ENCODE results near the gene AMZ2.
"Not testable (repeated sequence)": the region's sequence is repeated elsewhere in the genome, so short reads cannot be mapped to it uniquely, and the experiment has no call there.

AMZ2 gene

GRCh38 chr17:68247445-68248198, at the start of gene AMZ2:
Gene AMZ2, plus strand, starts transcription at chr17:68248043. Its CDS starts 2,145 bp downstream, at chr17:68250188.
- Histone ChIP-seq H3K27me3 (replicated peaks) (no peaks in the 10 kb centered on the region), H3K36me3 (replicated peaks) (no peaks in the 10 kb centered on the region), H3K4me3 (ENCODE audit: low read depth, low read length) (peak within 1 kb of the TSS; percentile 84), H3K27ac (peak within 1 kb of the TSS; percentile 84)
- in situ Hi-C loops (cut with HindIII; ENCODE audit: low pct_ligation_motif_present, low sequenced_read_pairs): no loop called here
- peak; percentile 77 for DNase-seq
- TF ChIP-seq CTCF (IDR thresholded peaks at IDR 0.05; ENCODE audit: low read depth, low read length, missing control alignments): no peak

GRCh38 chr17:68198931-68199836, 48.7 kb upstream of the AMZ2 start:
- H3K27ac ChIP-seq: no peak overlapping the region
- DNase-seq: no peak
- no peak overlapping the region for H3K4me3 ChIP-seq (ENCODE audit: low read depth, low read length)
- no peaks in the 10 kb centered on the region for H3K36me3 ChIP-seq (replicated peaks)
- TF ChIP-seq CTCF (IDR thresholded peaks at IDR 0.05; ENCODE audit: low read depth, low read length, missing control alignments): no peak
- H3K27me3 ChIP-seq (replicated peaks): peaks cover 46% of the 10 kb centered on the region
- in situ Hi-C loops (cut with HindIII; ENCODE audit: low pct_ligation_motif_present, low sequenced_read_pairs): no loop called here

- DNase-seq: no peak
- Histone ChIP-seq H3K4me3 (ENCODE audit: low read depth, low read length) (no peak overlapping the region), H3K27ac (no peak overlapping the region), H3K36me3 (replicated peaks) (no peaks in the 10 kb centered on the region), H3K27me3 (replicated peaks) (peaks cover 44% of the 10 kb centered on the region)
- TF ChIP-seq CTCF (IDR thresholded peaks at IDR 0.05; ENCODE audit: low read depth, low read length, missing control alignments): no peak
- in situ Hi-C loops (cut with HindIII; ENCODE audit: low pct_ligation_motif_present, low sequenced_read_pairs): no loop called here
Observed at GRCh38 chr17:68199837-68200688, 47.8 kb upstream of the AMZ2 start.

- TF ChIP-seq CTCF (IDR thresholded peaks at IDR 0.05; ENCODE audit: low read depth, low read length, missing control alignments): peak; percentile 89
- Histone ChIP-seq H3K27ac (no peak overlapping the region), H3K4me3 (ENCODE audit: low read depth, low read length) (peak overlapping the region; percentile 26), H3K36me3 (replicated peaks) (no peaks in the 10 kb centered on the region), H3K27me3 (replicated peaks) (peaks cover 41% of the 10 kb centered on the region)
- DNase-seq: peak; percentile 54
- in situ Hi-C loops (cut with HindIII; ENCODE audit: low pct_ligation_motif_present, low sequenced_read_pairs): no loop called here
Observed at GRCh38 chr17:68200689-68201417, 47.0 kb upstream of the AMZ2 start.

- in situ Hi-C loops (cut with HindIII; ENCODE audit: low pct_ligation_motif_present, low sequenced_read_pairs); DNase-seq; H3K36me3 ChIP-seq (replicated peaks); H3K4me3 ChIP-seq (ENCODE audit: low read depth, low read length); H3K27ac ChIP-seq: not testable (repeated sequence)
- H3K27me3 ChIP-seq (replicated peaks): peaks cover 37% of the 10 kb centered on the region
Observed at GRCh38 chr17:68201418-68201771, 46.4 kb upstream of the AMZ2 start.

GRCh38 chr17:68202321-68202720, 45.5 kb upstream of the AMZ2 start:
- H3K27ac ChIP-seq; H3K4me3 ChIP-seq (ENCODE audit: low read depth, low read length); DNase-seq; in situ Hi-C loops (cut with HindIII; ENCODE audit: low pct_ligation_motif_present, low sequenced_read_pairs); H3K36me3 ChIP-seq (replicated peaks): not testable (repeated sequence)
- peaks cover 28% of the 10 kb centered on the region for H3K27me3 ChIP-seq (replicated peaks)

Data from brain microvascular endothelial cell (primary cell).